ENCODE data around the gene OAF.

DNA sequence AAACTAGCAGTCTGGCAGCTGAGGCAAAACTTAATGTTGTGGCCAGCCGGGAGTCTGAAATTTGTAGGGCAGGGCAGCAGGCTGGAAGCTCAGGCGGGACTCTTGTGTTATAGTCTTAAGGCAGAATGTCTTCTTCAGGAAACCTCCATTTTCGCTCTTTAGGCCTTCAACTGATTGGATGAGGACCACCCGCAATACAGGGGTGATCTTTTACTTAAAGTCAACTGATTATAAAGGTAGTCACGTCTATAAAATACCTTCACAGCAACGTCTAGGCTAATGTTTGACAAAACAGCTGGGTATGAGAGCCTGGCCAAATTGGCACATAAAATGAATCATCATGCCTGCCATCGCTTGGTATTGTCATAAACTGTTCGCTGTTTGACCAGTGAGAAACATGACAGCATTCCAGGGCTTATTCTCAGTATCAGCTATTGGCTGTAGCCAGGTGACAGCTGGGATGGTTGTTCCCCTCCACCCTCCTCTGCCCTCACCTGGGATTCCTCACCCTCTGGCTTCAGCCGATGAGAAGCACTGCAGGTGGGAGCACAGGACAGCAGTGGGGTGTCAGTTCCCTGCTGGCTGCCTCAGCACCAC is 22.5 kb downstream of the OAF start:
- TF ChIP-seq, protein P1, sequence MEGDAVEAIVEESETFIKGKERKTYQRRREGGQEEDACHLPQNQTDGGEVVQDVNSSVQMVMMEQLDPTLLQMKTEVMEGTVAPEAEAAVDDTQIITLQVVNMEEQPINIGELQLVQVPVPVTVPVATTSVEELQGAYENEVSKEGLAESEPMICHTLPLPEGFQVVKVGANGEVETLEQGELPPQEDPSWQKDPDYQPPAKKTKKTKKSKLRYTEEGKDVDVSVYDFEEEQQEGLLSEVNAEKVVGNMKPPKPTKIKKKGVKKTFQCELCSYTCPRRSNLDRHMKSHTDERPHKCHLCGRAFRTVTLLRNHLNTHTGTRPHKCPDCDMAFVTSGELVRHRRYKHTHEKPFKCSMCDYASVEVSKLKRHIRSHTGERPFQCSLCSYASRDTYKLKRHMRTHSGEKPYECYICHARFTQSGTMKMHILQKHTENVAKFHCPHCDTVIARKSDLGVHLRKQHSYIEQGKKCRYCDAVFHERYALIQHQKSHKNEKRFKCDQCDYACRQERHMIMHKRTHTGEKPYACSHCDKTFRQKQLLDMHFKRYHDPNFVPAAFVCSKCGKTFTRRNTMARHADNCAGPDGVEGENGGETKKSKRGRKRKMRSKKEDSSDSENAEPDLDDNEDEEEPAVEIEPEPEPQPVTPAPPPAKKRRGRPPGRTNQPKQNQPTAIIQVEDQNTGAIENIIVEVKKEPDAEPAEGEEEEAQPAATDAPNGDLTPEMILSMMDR (IDR thresholded peaks at IDR 0.05; ENCODE audit: insufficient read depth, low read depth, low read length) = no peak
- no peak for TF ChIP-seq EZH2 (IDR thresholded peaks at IDR 0.05; ENCODE audit: insufficient read depth, low read length)

All from astrocyte (in vitro differentiated cells and primary cell).